Gastrocnemius medialis (tissue), 4 donors: ENCODE data around the gene C16orf54.
"Not testable (repeated sequence)": the region's sequence is repeated elsewhere in the genome, so short reads cannot be mapped to it uniquely, and the experiment has no call there.

Experiments
- POLR2A ChIP-seq, 2 donors: fragments of 450-650 bp; IDR thresholded peaks; one replicate each; pipeline ENCODE4 v1.6.1; 2017; ENCODE audit warnings: antibody characterized with exemption in 2 of 2, mild to moderate bottlenecking in 2 of 2, moderate library complexity in 2 of 2
- TF ChIP-seq, protein P1 (sequence below), 5 experiments: fragments of 450-650 bp in 3 of 5; fragments of 200-600 bp in 2 of 5; sonication (generic) in 2 of 5; IDR thresholded peaks in 4 of 5; conservative IDR thresholded peaks in 1 of 5; 1 replicate in 4 of 5; 2 replicates in 1 of 5; pipeline ENCODE4 v1.5.1; 2016 to 2019; ENCODE audit warnings: antibody characterized with exemption in 5 of 5, mild to moderate bottlenecking in 3 of 5, moderate library complexity in 3 of 5

DNA sequence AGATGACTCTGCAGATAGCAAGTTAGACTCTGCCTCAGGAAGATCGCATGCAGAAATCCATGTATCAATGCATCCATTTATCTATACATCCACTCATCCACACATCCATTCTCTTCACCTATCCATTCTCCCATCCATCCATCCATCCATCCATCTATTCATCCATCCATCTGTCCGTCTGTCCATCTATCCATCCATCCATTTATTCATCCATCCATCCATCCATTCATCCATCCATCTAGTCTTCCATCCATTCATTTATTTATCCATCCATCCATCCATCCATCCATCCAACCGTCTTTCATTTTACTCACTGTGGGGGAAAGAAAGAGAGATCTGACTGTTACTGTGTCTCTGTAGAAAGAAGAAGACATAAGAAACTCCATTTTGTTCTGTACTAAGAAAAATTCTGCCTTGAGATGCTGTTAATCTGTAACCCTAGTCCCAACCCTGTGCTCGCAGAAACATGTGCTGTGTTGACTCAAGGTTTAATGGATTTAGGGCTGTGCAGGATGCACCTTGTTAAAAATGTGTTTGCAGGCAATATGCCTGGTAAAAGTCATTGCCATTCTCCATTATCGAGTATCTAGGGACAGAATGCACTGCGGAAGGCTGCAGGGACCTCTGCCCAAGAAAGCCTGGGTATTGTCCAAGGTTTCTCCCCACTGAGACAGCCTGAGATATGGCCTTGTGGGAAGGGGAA lies 5.7 kb downstream of the C16orf54 start:
- TF ChIP-seq, protein P1, sequence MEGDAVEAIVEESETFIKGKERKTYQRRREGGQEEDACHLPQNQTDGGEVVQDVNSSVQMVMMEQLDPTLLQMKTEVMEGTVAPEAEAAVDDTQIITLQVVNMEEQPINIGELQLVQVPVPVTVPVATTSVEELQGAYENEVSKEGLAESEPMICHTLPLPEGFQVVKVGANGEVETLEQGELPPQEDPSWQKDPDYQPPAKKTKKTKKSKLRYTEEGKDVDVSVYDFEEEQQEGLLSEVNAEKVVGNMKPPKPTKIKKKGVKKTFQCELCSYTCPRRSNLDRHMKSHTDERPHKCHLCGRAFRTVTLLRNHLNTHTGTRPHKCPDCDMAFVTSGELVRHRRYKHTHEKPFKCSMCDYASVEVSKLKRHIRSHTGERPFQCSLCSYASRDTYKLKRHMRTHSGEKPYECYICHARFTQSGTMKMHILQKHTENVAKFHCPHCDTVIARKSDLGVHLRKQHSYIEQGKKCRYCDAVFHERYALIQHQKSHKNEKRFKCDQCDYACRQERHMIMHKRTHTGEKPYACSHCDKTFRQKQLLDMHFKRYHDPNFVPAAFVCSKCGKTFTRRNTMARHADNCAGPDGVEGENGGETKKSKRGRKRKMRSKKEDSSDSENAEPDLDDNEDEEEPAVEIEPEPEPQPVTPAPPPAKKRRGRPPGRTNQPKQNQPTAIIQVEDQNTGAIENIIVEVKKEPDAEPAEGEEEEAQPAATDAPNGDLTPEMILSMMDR (IDR thresholded peaks at IDR 0.05 in 4 of 5, conservative IDR thresholded peaks at IDR 0.05 in 1 of 5), result not testable (repeated sequence)
- not testable (repeated sequence) for TF ChIP-seq POLR2A (IDR thresholded peaks at IDR 0.05)
